NCI-H146 treated with DMSO at 0.1 percent for 48 hours (cell line): ENCODE data around the gene CPED1.
"Not testable (repeated sequence)": the region's sequence is repeated elsewhere in the genome, so short reads cannot be mapped to it uniquely, and the experiment has no call there.

Source experiments
- DNase-seq: peaks from one replicate; lab custom pipeline; 2025; ENCODE audit not compliant: unreplicated experiment; lab: John Stamatoyannopoulos, UW

Gene CPED1

DNA sequence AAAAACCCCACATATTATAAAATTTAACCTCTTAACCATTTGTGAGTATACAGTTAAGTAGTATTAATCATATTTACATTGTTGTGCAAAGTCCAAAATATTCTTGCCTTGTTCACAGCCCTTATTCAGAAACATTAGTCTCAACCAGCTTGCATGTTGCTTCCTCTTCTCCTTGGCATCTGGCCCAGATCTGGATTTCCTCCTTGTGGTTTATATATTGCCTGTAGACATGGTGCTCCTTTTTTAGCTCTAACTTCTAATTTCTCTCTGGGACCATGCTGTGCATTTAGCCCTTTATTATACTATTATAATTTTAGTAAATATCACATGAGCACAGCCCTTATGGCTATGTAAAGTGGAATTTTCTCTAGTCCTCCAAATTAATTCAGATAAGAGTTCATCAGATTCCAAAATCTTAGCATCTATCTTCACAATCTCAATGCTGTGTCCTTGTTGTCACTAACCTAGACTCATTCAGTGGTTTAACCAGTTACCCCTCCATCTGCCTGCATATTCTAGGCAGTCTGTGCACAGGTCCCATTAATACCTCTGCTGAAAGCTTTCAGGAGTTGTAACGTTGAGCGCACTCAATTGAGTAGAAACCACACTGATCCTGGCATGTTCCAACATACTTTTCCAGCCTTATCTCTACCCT is 7.9 kb downstream of the CPED1 start:
- no peak for DNase-seq

DNA sequence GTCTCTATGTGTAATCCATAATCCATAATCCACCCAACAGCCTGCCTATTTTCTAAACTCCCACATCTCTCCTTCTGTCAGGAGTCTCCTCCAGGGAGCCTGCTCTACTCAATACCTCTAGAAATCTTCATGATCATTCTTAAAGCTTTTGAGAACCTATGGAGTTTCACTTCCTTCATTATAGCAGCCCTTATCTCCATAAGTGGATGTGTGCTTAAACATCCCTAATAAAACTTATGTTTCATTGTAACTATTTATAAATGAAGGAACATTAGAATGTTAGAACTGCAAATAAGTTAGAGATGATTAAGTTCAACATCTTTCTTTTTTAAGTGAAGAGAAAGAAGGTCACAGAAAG is 8.5 kb downstream of the CPED1 start:
- no peak for DNase-seq

DNA sequence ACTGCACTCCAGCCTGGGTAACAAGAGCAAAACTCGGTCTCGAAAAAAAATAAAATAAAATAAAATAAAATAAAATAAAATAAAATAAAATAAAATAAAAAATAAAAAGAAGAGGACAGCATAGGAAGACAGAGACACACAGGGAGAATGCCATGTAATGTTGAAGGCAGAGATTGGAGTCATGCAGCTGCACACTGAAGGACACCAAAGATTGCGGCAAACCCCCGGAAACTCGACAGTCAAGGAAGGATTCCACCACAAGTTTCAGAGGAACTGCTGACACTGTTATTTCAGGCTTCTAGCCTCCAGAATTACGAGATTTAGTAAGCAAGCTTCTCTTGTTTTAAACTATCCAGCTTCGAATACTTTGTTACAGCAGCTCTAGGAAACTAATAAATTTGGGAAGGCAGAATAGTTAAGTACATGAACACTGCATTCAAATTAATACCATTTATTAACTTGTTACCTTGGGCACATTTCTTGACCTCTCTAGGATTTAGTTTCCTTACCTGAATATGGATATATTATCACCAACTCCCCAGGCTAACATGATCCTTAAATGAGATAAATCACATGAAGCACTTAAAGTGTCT is 9.5 kb downstream of the CPED1 start:
- no peak for DNase-seq

DNA sequence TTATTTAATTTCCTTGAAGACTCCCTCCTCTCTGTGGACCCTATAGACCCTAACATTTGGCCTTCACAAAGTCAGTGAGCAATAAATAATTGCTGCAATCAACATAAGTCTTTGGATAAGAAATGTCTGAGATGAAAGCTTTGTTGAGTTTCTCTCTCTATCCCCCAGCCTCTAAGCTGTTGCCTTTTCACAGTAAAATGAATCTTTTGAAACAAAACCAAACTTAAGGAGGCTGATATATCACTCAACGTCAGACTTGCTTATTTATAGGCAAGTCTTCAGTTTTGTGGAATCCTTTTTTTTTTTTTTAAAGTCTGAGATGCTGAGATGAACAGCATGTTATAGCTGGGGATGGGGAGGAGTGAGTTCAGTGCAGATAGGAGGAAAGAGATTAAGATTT is 10.0 kb downstream of the CPED1 start:
- DNase-seq: no peak

DNA sequence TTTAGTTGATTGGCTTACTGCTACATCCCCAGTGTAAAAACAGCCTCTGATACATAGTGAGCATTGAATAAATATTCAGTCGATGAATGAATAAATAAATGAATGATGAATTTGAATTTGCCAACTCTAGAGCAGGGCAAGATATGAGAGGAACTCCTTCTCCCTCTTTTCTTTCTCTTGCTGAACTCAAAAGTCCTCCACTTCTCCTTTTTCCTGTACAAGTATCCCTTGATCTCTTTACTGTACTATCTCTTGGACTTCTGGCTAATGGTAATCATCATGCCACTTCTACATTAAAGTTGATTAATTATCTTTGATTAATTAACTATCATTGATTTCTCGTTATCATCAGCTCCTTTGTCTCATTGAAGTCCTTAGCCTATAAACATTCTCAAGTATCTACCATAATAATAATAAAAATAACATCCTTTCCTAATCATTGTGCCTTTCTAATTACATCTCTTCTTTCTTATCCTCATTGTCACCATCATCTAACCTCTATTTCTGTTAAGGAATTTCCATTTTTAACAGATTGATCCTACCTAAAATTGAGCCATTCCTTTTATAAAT is 10.6 kb downstream of the CPED1 start:
- DNase-seq: no peak

DNA sequence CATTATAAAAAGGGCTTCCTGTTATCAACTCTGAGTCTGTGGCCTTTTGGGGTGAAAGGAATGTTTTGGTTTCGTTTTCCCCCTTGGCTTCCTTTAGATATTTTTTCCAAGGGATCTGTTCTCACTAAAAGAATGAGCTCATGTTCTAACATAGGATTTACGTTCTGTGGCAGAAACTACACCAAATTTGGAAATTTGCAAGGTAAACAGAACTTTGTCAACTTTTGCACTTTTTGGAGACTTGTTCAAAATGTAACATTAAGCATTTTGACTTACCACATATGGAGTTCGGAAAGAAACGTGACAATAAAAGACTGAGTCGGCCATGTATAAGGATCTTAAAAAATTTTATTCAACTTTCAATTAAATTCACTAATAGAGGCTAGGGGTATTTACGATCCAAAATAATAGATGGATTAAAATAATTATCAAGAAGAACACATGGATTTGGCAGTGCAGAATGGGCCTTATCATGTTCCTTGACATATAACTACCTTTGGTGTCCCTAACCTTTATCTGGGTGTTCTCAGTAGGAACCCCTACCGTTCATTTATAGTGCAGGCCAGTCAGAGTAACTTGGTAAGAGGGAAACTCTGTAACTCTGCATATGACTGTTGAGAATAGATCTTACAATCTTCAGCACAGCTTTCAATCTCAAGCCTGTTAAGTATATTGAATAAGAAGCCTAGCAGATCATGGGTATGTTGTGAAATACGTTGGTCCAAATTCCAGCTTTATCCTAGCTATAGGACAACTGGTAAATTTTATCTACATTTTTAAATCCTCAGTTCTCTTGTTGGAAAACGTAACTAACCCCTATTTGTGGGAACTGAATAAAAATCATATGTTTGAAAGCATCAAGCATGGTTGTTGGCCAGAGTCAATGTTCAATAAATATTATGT is 11.8 kb downstream of the CPED1 start:
- DNase-seq: no peak

DNA sequence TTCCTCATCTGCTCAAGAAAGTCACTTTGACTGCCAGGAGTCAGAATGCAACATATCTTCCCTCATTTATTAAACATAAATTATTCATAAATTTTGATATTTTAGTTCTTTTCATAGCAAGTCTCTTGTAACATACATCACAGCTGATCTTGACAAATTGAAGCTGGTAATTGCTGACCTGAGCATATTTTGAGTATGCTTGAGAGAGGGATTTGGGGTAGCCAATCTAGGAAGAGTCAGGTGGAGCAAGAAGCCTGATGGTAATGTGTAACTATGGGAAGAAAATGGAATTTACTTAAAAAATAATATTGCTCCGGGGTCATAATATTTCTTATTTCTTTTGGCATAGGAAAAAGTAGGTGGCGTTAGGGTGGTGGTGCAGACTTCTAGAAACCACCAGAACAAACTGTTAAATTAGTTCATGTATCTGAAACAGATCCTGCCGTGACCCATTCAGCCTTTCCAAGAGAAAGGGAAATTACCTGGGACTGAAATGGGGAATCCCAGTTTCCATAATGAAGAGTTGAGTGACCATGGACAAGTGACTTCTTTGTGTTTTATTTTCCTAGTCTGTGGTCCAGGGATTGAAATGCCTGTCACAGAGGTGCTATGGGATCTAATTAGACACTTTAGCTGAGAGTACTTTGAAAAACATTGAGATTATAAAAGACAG is 12.9 kb downstream of the CPED1 start:
- DNase-seq: no peak

DNA sequence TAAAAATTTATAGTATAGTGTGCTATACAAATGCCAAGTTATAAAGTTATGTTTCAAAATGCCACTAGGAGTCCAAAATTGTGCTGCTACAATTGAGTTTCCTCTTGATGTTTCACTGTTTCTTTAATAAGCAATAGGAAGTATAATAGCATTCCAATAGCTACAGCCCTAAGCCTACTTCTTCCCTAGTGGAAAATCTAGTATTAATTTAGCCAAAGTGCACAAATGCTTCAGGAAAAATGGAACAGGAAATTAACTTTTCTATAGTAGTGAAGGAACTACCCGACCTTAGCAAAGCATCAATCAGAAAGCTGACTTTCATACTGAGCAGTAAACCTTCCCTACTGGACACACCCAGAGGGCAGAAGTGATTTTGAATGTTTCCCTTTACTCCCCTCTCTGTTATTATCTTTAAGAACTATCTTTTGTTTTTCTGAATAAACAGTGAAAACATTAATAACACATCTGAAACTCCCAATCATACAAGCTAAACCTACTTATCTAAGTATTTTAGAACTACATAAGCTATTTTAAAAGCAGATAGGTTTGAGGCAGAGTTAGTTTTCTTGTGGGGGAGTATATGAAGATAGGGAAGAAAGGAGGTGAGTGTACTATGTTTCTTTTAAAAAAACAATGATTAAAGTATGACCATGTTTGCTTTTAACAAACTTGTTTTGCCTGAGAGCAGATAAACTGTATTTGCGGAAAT is 13.7 kb downstream of the CPED1 start:
- DNase-seq: no peak

DNA sequence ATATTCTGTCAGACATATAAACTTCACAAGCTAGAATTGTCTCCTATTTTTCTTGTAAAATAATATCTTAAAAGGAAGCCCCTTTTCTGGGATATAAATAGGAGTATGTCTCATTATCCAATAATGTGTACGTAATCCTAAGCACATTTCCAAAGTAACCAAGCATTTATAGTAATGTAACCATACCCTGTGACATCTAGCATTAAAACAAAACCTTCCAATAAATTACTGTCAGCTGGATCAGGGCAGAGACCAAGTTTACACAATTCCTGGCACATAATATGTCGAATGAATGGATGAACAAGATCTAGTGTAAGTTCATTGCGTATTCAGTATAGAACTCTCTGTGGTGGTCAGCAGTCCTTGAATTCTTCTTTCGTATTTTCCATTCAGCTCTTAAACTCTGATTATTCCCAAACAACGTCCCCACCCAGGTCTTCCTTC is 14.3 kb downstream of the CPED1 start:
- DNase-seq: no peak

DNA sequence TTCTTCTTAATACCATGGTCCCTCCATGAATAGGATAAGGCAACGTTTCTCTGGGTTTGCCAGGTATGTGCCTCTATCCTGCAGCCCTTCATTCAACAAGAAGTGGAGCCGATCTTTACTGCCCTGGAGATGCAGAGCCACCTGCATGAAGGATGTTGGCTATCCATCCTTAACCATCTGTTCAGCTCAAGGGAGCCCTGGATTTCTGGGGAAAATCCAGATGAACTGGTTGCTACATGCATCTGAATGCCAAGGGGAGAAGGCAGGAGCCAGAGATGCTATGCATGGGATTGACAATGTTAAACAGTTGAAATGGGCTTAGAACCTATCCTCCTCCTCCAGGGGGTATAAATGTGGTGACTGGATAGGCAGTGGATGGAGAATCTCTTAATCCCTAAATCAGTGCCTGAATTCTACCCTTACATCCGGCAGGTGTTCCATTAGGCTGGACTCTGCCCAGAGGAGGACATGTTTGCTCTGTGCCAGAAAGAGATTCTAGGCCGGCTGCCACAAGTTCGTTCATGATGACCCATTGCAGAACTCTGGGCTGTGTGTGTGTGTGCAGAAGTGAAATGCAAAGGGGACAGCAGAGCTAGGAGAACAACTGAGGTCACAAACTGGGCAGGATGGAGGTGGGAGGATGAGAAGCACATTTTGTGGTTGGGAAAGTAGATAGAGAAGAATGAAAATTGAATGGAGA is 15.6 kb downstream of the CPED1 start:
- DNase-seq: no peak

DNA sequence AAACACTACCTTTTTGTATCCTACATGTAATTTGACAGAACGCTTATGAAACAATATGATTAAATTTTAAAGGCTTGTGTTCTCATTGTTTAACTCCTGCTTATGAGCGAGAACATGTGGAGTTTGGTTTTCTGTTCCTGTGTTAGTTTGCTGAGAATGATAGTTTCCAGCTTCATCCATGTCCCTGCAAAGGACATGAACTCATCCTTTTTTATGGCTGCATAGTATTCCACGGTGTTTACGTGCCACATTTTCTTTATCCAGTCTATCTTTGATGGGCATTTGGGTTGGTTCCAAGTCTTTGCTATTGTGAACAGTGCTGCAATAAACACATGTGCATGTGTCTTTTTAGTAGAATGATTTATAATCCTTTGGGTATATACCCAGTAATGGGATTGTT is 16.5 kb downstream of the CPED1 start:
- DNase-seq: not testable (repeated sequence)

DNA sequence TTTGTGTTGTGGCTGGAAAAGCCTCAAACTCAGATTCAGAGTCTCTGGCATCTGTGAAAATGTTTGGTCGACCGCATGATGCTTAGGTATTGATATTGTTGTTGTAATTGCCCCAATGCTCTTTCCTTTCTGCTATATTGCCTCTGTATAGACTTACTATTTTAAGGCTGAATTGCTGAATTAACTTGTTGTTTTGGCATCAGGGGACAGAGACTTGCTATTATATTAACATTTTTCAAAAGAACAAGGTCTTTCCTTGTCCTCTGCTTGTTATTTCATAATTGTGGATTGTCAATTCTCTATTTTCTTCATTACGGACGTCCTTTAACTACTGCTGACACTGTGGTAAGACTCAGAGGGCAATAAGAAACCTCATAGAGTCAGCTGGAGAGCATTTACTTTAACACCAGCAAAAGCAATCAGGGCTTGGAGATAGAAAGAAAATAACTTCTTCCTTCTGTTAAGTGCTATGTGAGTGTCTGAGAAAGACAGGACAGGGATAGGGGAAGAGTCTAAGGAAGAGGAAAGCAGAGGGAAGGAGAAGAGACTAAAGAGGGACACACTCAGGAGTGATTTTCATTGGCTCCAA is 17.6 kb downstream of the CPED1 start:
- no peak for DNase-seq

DNA sequence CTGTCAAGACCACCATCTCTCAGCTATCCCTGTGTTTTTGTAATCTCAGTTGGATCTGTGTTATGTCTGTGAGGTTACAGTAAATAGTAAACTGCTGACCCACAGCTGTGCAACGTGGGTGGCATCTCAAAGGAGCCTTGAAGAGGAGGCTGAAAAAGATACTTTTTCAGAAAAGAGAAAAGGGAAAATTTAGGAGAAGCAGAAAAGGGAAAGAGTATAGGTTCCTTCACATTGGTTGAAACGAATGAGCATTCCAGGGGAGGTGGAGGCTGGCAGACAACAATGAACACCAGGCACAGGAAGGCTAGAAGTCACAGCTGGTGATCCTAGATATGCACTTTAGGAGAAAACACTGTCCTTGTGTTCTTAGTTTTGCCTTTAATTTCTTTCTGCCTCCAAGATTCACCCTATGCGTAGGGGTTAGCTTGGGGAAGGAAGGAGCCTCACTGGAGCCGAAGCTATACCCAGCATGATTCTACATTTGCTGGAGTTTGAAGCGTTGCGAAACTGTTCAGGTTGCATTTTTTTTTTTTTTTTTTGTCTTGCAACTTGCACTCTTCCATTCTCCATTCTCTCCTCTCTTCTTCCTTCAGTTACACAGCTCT is 18.3 kb downstream of the CPED1 start:
- DNase-seq: no peak

DNA sequence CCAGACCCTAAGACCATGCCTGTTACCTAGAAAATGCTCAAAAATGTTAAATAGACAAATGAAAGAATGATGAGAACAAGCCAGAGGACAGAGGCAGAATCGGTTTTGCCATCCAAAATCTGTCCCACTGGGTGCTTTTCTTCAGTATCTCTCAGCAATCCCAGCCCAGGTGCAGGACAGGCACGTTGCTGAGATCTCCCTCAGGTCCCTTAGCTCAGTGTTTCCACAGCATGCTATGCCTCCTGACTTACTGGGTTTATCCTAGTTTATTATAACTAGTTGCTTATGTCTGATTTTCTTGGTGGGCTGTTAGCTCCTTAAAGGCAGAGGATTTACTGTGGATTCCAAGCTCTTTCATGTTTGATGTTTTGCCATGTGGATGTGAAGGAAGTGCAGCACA is 20.3 kb downstream of the CPED1 start:
- no peak for DNase-seq

DNA sequence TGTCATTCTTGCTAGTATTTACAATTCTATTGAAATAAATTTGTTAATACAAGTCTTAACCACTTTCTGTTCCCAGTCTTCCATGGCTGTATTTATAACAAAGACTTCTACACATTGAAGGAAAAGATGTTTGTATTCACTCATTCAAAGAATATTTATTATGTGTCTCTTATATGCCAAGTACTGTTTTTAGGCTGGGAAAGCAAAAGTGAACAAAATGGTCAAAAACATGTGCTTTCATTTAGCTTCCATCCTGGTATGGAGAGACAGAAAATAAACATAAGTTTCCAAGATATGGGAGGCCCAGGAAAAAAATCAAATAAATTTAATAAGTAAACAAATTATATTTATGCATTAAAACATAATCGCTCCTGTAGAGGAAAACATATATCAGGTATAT is 22.9 kb downstream of the CPED1 start:
- no peak for DNase-seq

DNA sequence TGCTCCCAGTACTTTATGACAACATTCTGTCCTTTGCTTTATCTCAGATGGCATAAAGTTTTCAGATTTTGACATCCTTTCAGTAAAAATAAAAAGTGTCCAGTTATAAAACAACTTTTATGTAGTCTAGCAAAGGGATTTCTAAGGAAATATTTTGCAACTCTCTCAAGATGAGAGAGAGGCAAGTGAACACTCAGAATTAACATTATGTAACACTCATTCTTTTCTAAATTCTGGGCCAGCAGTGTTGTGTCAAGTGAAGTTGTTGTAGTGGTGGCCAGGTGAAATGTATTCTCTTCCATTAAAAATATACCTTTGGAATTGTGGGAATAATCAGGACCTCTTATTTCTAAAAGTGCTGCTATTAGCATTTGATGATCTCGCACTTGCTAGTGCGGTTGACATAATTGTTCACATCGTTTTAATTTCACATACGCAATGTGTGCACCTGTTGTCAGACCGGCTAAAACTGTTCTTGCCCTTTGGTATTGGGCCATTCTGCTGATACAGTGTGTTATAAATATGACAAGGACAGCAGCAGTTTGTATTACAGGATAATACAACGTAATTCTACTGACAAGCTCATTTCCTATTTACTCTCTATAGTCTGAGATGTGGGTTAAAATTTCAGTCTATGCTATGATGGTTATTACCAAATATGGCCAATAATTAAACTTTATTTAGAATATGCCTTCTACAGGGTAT is 23.8 kb downstream of the CPED1 start:
- DNase-seq: no peak

DNA sequence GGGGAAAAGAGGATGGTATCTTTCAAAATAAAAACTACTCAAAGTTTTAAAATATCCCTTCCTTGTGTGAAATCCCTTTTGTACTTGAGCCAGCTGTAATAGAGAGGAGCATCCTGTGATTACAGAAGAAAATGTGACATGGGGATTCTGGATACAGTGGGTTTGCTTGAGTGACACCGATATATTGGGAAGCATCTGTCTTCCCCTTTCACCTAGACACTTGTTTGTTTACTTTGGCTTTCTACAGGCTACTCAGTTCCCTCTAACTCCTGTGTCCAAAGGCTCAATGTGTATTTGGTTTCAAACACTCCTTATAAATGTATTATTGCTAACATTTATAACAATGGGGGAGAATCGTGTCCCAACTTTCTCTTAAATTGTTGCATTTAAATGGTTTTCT is 24.4 kb downstream of the CPED1 start:
- no peak for DNase-seq

DNA sequence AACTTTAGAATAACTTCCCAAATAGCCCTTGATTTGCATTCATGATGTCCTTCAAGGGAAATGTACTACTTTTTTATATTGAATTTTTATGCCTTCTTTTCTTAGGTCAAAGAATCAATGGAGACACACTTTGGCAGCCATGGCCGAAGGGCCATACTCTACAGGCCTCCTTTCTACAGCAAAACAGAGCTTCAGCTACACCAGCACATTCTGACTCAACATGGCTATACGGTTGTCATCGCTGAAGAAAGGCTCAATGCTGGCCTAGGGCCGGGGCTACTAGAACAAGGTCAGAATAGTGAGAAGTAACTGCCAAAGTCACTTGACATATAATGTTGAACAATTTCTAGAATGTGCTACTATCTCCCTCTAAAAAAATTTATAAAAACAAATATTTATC is 27.0 kb downstream of the CPED1 start:
- no peak for DNase-seq

DNA sequence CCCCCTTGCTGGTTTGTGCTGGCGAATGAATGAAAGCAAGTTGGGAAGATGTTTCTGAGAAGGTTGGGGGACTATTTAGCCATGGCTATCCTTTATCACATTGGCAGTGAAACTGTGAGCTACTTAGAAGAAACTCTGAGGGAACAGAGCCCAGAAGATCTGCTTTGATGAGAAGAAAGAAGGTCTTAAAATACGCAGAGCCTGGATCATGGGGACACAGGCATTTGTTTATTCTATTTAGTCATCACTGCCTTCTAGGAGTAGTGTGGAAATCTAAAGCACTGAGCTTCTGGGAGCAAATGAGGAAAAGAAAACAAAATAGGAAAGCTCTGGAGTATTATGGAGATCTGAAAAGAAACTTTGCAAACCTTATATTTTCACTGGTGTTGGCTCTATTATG is 28.5 kb downstream of the CPED1 start:
- DNase-seq: no peak
